Astrocyte (in vitro differentiated cells and primary cell): ENCODE measurements around the gene C8B. TPM values are rescaled to one million over a fixed set of nuclear protein-coding genes. Genes with fewer than 3 reads are reported as not detected.

Experiments used
- DNase-seq: peaks from one replicate; pipeline ENCODE4 v3.0.0-alpha.2; 2010; ENCODE audit warnings: low read depth
- FAIRE-seq: peaks from 2 replicates; lab custom pipeline; 2011; peaks lifted over from hg19 to GRCh38; lab: Jason Lieb, UNC
- H2AFZ ChIP-seq: 2 replicates; pipeline ENCODE4 v1.6.0; 2012; ENCODE audit warnings: low read depth, low read length, inconsistent platforms
- H3K27ac ChIP-seq: 2 replicates; pipeline ENCODE4 v1.5.1; 2011; ENCODE audit warnings: low read depth, low read length, inconsistent platforms
- H3K27me3 ChIP-seq: 2 replicates; pipeline ENCODE4 v1.6.0; 2011; ENCODE audit warnings: low read length, inconsistent platforms; ENCODE audit not compliant: insufficient read depth
- H3K36me3 ChIP-seq: 2 replicates; pipeline ENCODE4 v1.5.1; 2011; ENCODE audit warnings: low read length, inconsistent platforms; ENCODE audit not compliant: insufficient read depth
- H3K4me1 ChIP-seq: 2 replicates; pipeline ENCODE4 v1.5.1; 2011; ENCODE audit warnings: low read length, inconsistent platforms; ENCODE audit not compliant: insufficient read depth
- H3K4me2 ChIP-seq: 2 replicates; pipeline ENCODE4 v1.6.0; 2012; ENCODE audit warnings: low read length, inconsistent platforms
- H3K4me3 ChIP-seq: 2 replicates; pipeline ENCODE4 v1.5.1; 2011; ENCODE audit warnings: low read depth, mild to moderate bottlenecking, low read length, inconsistent platforms; ENCODE audit not compliant: insufficient read depth
- H3K79me2 ChIP-seq: 2 replicates; pipeline ENCODE4 v1.6.0; 2012; ENCODE audit warnings: mild to moderate bottlenecking, low read length, inconsistent platforms; ENCODE audit not compliant: insufficient read depth
- H3K9ac ChIP-seq: 2 replicates; pipeline ENCODE4 v1.6.0; 2012; ENCODE audit warnings: mild to moderate bottlenecking, low read length, inconsistent platforms
- H3K9me3 ChIP-seq: 2 replicates; pipeline ENCODE4 v1.5.1; 2012; ENCODE audit warnings: low read depth, mild to moderate bottlenecking, low read length, inconsistent platforms; ENCODE audit not compliant: insufficient read depth
- H4K20me1 ChIP-seq: 2 replicates; pipeline ENCODE4 v1.6.0; 2012; ENCODE audit warnings: low read length, inconsistent platforms; ENCODE audit not compliant: insufficient read depth
- H3K27ac Mint-ChIP-seq: one replicate; pipeline ENCODE4 v1.8.0; 2021; ENCODE audit warnings: mild to moderate bottlenecking, mixed read lengths; ENCODE audit not compliant: unreplicated experiment
- H3K27me3 Mint-ChIP-seq: one replicate; pipeline ENCODE4 v1.8.0; 2021; ENCODE audit warnings: low read depth, mixed read lengths; ENCODE audit not compliant: unreplicated experiment
- H3K36me3 Mint-ChIP-seq: one replicate; pipeline ENCODE4 v1.8.0; 2021; ENCODE audit warnings: low read depth, mixed read lengths; ENCODE audit not compliant: unreplicated experiment
- H3K4me1 Mint-ChIP-seq: one replicate; pipeline ENCODE4 v1.8.0; 2021; ENCODE audit warnings: low read depth, mixed read lengths; ENCODE audit not compliant: unreplicated experiment
- H3K4me3 Mint-ChIP-seq: one replicate; pipeline ENCODE4 v1.8.0; 2021; ENCODE audit warnings: mild to moderate bottlenecking, moderate library complexity, mixed read lengths; ENCODE audit not compliant: unreplicated experiment
- H3K9me3 Mint-ChIP-seq: one replicate; pipeline ENCODE4 v1.8.0; 2021; ENCODE audit warnings: mild to moderate bottlenecking, mixed read lengths; ENCODE audit not compliant: unreplicated experiment
- CTCF ChIP-seq: IDR thresholded peaks from 2 replicates; pipeline ENCODE4 v1.5.1; 2011; ENCODE audit warnings: low read depth, mild to moderate bottlenecking, inconsistent platforms, low read length, moderate library complexity; ENCODE audit not compliant: insufficient read depth
- EZH2 ChIP-seq: IDR thresholded peaks from 2 replicates; pipeline ENCODE4 v1.6.1; 2012; ENCODE audit warnings: mild to moderate bottlenecking, low read length, inconsistent platforms; ENCODE audit not compliant: insufficient read depth
- total RNA-seq: library from RNA; stranded (reverse); gene quantifications from 2 replicates; pipeline ENCODE4 v1.2.1, GENCODE V29; 2021

Gene C8B
- total RNA-seq, 1 donor from 2014 or later = not detected

DNA sequence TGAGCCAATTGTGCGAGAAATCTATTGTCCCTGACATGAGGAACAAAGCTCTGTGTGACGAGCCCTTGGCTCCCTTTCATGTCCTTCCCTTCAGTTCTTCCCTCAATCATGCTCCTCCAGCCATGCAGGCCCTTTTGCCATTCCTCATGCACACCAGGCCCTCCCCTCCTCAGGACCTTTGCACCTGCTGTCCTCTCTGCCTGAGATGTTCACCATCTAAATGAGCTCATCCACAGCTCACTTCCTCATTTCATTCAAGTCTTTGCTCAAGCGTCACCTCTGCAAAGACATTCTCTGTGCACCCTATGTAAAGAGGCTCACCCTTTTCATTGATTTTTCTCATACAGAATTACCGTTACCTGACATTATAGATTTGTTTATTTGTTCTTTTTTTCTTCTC is 43.7 kb downstream of the C8B start:
- Histone ChIP-seq H4K20me1 (no peaks in the 10 kb centered on the region), H2AFZ (no peak overlapping the region), H3K79me2 (no peaks in the 10 kb centered on the region), H3K9ac (no peak overlapping the region), H3K4me2 (no peak overlapping the region), H3K4me1 (no peaks in the 10 kb centered on the region), H3K9me3 (no peaks in the 10 kb centered on the region), H3K4me3 (no peak overlapping the region), H3K27ac (no peak overlapping the region), H3K27me3 (no peaks in the 10 kb centered on the region), H3K36me3 (no peaks in the 10 kb centered on the region)
- H3K27ac Mint-ChIP-seq = no peak overlapping the region
- peaks cover 1% of the 10 kb centered on the region for H3K4me1 Mint-ChIP-seq
- no peak for TF ChIP-seq EZH2
- no peak for TF ChIP-seq CTCF
- no peak for DNase-seq
- H3K36me3 Mint-ChIP-seq = peaks cover 1% of the 10 kb centered on the region
- H3K4me3 Mint-ChIP-seq = no peak overlapping the region
- H3K27me3 Mint-ChIP-seq = peaks cover 2% of the 10 kb centered on the region
- FAIRE-seq = no peak
- H3K9me3 Mint-ChIP-seq = peaks cover 8% of the 10 kb centered on the region

DNA sequence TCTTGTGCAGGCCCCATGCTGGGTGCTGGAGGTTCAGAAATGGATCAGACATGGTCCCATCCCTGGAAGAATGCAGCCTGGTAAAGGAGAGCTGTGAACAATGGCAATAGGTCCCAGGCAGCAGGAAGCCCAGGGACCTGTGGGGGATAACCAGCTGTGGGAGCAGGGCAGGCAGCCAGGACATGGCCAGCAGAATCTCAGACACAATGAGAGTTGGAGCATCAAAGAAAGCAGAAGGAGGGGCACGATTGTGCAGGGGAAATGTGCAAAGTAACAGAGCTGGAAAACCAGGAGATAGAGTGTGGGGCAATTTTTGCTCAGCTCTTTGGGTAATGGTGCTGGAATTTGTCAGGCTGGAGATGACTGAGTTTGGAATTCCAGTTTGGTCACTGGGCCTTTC is 44.3 kb downstream of the C8B start:
- no peak overlapping the region for H3K27ac Mint-ChIP-seq
- no peak overlapping the region for H2AFZ ChIP-seq
- H3K27me3 ChIP-seq = no peaks in the 10 kb centered on the region
- H3K4me1 ChIP-seq = no peaks in the 10 kb centered on the region
- H3K4me1 Mint-ChIP-seq = peaks cover 1% of the 10 kb centered on the region
- peaks cover 8% of the 10 kb centered on the region for H3K9me3 Mint-ChIP-seq
- no peaks in the 10 kb centered on the region for H3K36me3 ChIP-seq
- no peaks in the 10 kb centered on the region for H3K79me2 ChIP-seq
- H3K9me3 ChIP-seq = no peaks in the 10 kb centered on the region
- H3K4me2 ChIP-seq = no peak overlapping the region
- no peak overlapping the region for H3K4me3 ChIP-seq
- DNase-seq (no peak), FAIRE-seq (no peak)
- TF ChIP-seq CTCF (no peak), EZH2 (no peak)
- H3K27ac ChIP-seq = no peak overlapping the region
- H4K20me1 ChIP-seq = no peaks in the 10 kb centered on the region
- H3K36me3 Mint-ChIP-seq = peaks cover 1% of the 10 kb centered on the region
- H3K4me3 Mint-ChIP-seq = no peak overlapping the region
- peaks cover 2% of the 10 kb centered on the region for H3K27me3 Mint-ChIP-seq
- H3K9ac ChIP-seq = no peak overlapping the region

GRCh38 chr1:56920591-56921001 is 45.2 kb downstream of the C8B start:
- H3K27me3 ChIP-seq = no peaks in the 10 kb centered on the region
- Mint-ChIP-seq H3K27ac (no peak overlapping the region), H3K4me3 (no peak overlapping the region), H3K4me1 (peaks cover 1% of the 10 kb centered on the region), H3K9me3 (peaks cover 8% of the 10 kb centered on the region), H3K27me3 (peaks cover 10% of the 10 kb centered on the region), H3K36me3 (peaks cover 1% of the 10 kb centered on the region)
- H3K4me2 ChIP-seq = no peak overlapping the region
- H2AFZ ChIP-seq = no peak overlapping the region
- TF ChIP-seq CTCF = no peak
- TF ChIP-seq EZH2 = no peak
- no peak overlapping the region for H3K9ac ChIP-seq
- DNase-seq (no peak), FAIRE-seq (no peak)
- H4K20me1 ChIP-seq = no peaks in the 10 kb centered on the region
- H3K79me2 ChIP-seq = no peaks in the 10 kb centered on the region
- H3K9me3 ChIP-seq = no peaks in the 10 kb centered on the region
- no peaks in the 10 kb centered on the region for H3K36me3 ChIP-seq
- H3K27ac ChIP-seq = no peak overlapping the region
- no peak overlapping the region for H3K4me3 ChIP-seq
- no peaks in the 10 kb centered on the region for H3K4me1 ChIP-seq
